H1 (cell line): Measurements from ENCODE around the gene NAA50. TPM values are rescaled to one million over a fixed set of nuclear protein-coding genes. Genes with fewer than 3 reads are reported as not detected.

Experiments used
- CTCF ChIA-PET: fragments of 300-600 bp; sonication (Branson Sonifier 250); formaldehyde crosslinking; loops from one replicate; lab custom pipeline; 2021; ENCODE audit not compliant: partially characterized antibody; lab: Charles Lee
- POLR2A ChIA-PET: fragments of 300-600 bp; sonication (Branson Sonifier 250); formaldehyde crosslinking; loops from one replicate; lab custom pipeline; 2021; ENCODE audit warnings: inconsistent platforms; ENCODE audit not compliant: partially characterized antibody; lab: Charles Lee
- DNase-seq, 2 experiments: peaks; one replicate each; pipeline versions ENCODE4 v3.0.0 to v3.0.0-alpha.2; 2010 to 2022; ENCODE audit warnings: low spot score in 2 of 2, low read depth in 1 of 2, mixed read lengths in 1 of 2
- FAIRE-seq: peaks from 2 replicates; lab custom pipeline; 2011; peaks lifted over from hg19 to GRCh38; lab: Jason Lieb, UNC
- H2AFZ ChIP-seq: 2 replicates; pipeline ENCODE4 v1.8.1; 2012; ENCODE audit warnings: low read length, inconsistent platforms
- H2AK5ac ChIP-seq: 2 replicates; pipeline ENCODE4 v1.6.1; 2013; ENCODE audit warnings: low read depth, low read length
- H2BK120ac ChIP-seq: replicated peaks from 2 replicates; pipeline ENCODE3; 2013; ENCODE audit warnings: low read depth, low read length, inconsistent platforms
- H2BK12ac ChIP-seq: 2 replicates; pipeline ENCODE4 v1.6.1; 2013; ENCODE audit warnings: low read depth, low read length
- H2BK15ac ChIP-seq: 2 replicates; pipeline ENCODE4 v1.6.1; 2013; ENCODE audit warnings: low read length
- H2BK20ac ChIP-seq: 2 replicates; pipeline ENCODE4 v1.6.1; 2013; ENCODE audit warnings: low read length
- H2BK5ac ChIP-seq: 2 replicates; pipeline ENCODE4 v1.6.1; 2013; ENCODE audit warnings: low read depth, low read length
- H3K14ac ChIP-seq: 2 replicates; pipeline ENCODE4 v1.6.1; 2013; ENCODE audit warnings: inconsistent platforms; ENCODE audit not compliant: insufficient read length
- H3K18ac ChIP-seq: 2 replicates; pipeline ENCODE4 v1.6.1; 2013; ENCODE audit warnings: low read length; ENCODE audit errors: extremely low read depth
- H3K23ac ChIP-seq: 2 replicates; pipeline ENCODE4 v1.6.1; 2013; ENCODE audit warnings: inconsistent platforms; ENCODE audit not compliant: insufficient read length
- H3K23me2 ChIP-seq: 2 replicates; pipeline ENCODE4 v1.6.1; 2013; ENCODE audit warnings: low read depth, low read length
- H3K27ac ChIP-seq: 2 replicates; pipeline ENCODE4 v1.6.1; 2011; ENCODE audit warnings: low read depth, low read length, inconsistent platforms
- H3K27me3 ChIP-seq, 4 experiments: replicated peaks in 1 of 4; 1 replicate in 1 of 4; 2 replicates in 3 of 4; pipeline versions ENCODE4 v1.6.1 to v1.8.1; 2011 to 2013; ENCODE audit warnings: low read length in 3 of 4, mild to moderate bottlenecking in 3 of 4, inconsistent platforms in 2 of 4, mixed read lengths in 2 of 4, moderate library complexity in 1 of 4; ENCODE audit not compliant: control insufficient read depth in 3 of 4, insufficient read depth in 3 of 4; ENCODE audit errors: extremely low read depth in 1 of 4
- H3K36me3 ChIP-seq, 4 experiments: 2 replicates each; pipeline versions ENCODE4 v1.6.1 to v1.8.1; 2011 to 2013; ENCODE audit warnings: mild to moderate bottlenecking in 4 of 4, low read length in 3 of 4, moderate library complexity in 2 of 4, control low read depth in 1 of 4, inconsistent platforms in 1 of 4; ENCODE audit not compliant: insufficient read depth in 4 of 4, control insufficient read depth in 2 of 4
- H3K4ac ChIP-seq: replicated peaks from 2 replicates; pipeline ENCODE3; 2013; ENCODE audit warnings: low read length, low read depth, mixed read lengths, inconsistent platforms; ENCODE audit not compliant: insufficient read length
- H3K4me1 ChIP-seq, 4 experiments: replicated peaks in 1 of 4; 1 replicate in 1 of 4; 2 replicates in 3 of 4; pipeline versions ENCODE4 v1.6.1 to v1.8.1; 2011 to 2013; ENCODE audit warnings: low read length in 3 of 4, inconsistent platforms in 2 of 4, mixed read lengths in 1 of 4; ENCODE audit not compliant: insufficient read depth in 4 of 4, control insufficient read depth in 3 of 4
- H3K4me2 ChIP-seq, 2 experiments: 2 replicates each; pipeline versions ENCODE4 v1.6.1 to v1.8.1; 2011 to 2013; ENCODE audit warnings: low read depth in 2 of 2, low read length in 2 of 2, control low read depth in 1 of 2, inconsistent platforms in 1 of 2, mild to moderate bottlenecking in 1 of 2; ENCODE audit not compliant: insufficient read depth in 1 of 2
- H3K4me3 ChIP-seq, 4 experiments: fragments of 200-600, 300-600 bp in 1 of 4; sonication (generic), shearing (Covaris generic), sonication (Bioruptor Twin) in 1 of 4; 2 replicates each; pipeline versions ENCODE4 v1.5.1 to v1.8.1; 2011 to 2016; ENCODE audit warnings: low read length in 4 of 4, low read depth in 3 of 4, control low read depth in 2 of 4, inconsistent platforms in 2 of 4, mild to moderate bottlenecking in 2 of 4, mixed read lengths in 1 of 4, moderate library complexity in 1 of 4; ENCODE audit not compliant: insufficient read depth in 2 of 4; ENCODE audit errors: extremely low read depth in 1 of 4
- H3K56ac ChIP-seq: replicated peaks from 2 replicates; pipeline ENCODE3; 2013; ENCODE audit warnings: low read depth, mild to moderate bottlenecking, mixed read lengths, low read length, inconsistent platforms; ENCODE audit not compliant: insufficient read length
- H3K79me1 ChIP-seq: 2 replicates; pipeline ENCODE4 v1.6.1; 2013; ENCODE audit warnings: low read depth, low read length, control low read depth
- H3K79me2 ChIP-seq, 2 experiments: 2 replicates each; pipeline versions ENCODE4 v1.6.1 to v1.8.1; 2012 to 2013; ENCODE audit warnings: low read length in 2 of 2, mild to moderate bottlenecking in 2 of 2, inconsistent platforms in 1 of 2; ENCODE audit not compliant: insufficient read depth in 2 of 2, control insufficient read depth in 1 of 2
- H3K9ac ChIP-seq, 4 experiments: replicated peaks in 1 of 4; 1 replicate in 1 of 4; 2 replicates in 3 of 4; pipeline versions ENCODE4 v1.6.1 to v1.8.1; 2011 to 2013; ENCODE audit warnings: low read depth in 3 of 4, low read length in 3 of 4, control low read depth in 2 of 4, mild to moderate bottlenecking in 2 of 4, moderate library complexity in 2 of 4, inconsistent platforms in 1 of 4; ENCODE audit errors: extremely low read depth in 1 of 4
- H3K9me3 ChIP-seq, 2 experiments: 2 replicates each; pipeline versions ENCODE4 v1.6.1 to v1.8.1; 2012 to 2013; ENCODE audit warnings: mild to moderate bottlenecking in 2 of 2, moderate library complexity in 2 of 2, control low read depth in 1 of 2, inconsistent platforms in 1 of 2, low read depth in 1 of 2, low read length in 1 of 2, mixed read lengths in 1 of 2; ENCODE audit not compliant: insufficient read depth in 2 of 2
- H4K20me1 ChIP-seq, 2 experiments: replicated peaks in 1 of 2; 2 replicates each; pipeline versions ENCODE3 to v1.8.1; 2011 to 2013; ENCODE audit warnings: inconsistent platforms in 2 of 2, low read length in 2 of 2, mild to moderate bottlenecking in 1 of 2; ENCODE audit not compliant: insufficient read depth in 2 of 2, control insufficient read depth in 1 of 2
- H4K5ac ChIP-seq: 2 replicates; pipeline ENCODE4 v1.6.1; 2013; ENCODE audit warnings: low read length, low read depth, mixed read lengths, inconsistent platforms; ENCODE audit not compliant: insufficient read length
- H4K8ac ChIP-seq: 2 replicates; pipeline ENCODE4 v1.8.0; 2013; ENCODE audit warnings: mild to moderate bottlenecking, moderate library complexity, low read length, inconsistent platforms; ENCODE audit not compliant: insufficient read depth; ENCODE audit errors: extremely low read depth
- H4K91ac ChIP-seq: replicated peaks from 2 replicates; pipeline ENCODE3; 2013; ENCODE audit warnings: low read length, mixed read lengths, inconsistent platforms; ENCODE audit not compliant: insufficient read length
- BACH1 ChIP-seq: IDR thresholded peaks from 2 replicates; pipeline ENCODE4 v1.6.1; 2012; ENCODE audit warnings: low read length, improper control_type of control experiment
- CEBPB ChIP-seq: IDR thresholded peaks from 2 replicates; pipeline ENCODE4 v1.6.1; 2012; ENCODE audit warnings: low read depth, low read length
- EGR1 ChIP-seq: IDR thresholded peaks from 2 replicates; pipeline ENCODE4 v1.6.1; 2011; ENCODE audit warnings: low read depth, low read length, borderline replicate concordance
- POU5F1 ChIP-seq: IDR thresholded peaks from 2 replicates; pipeline ENCODE4 v1.6.1; 2011; ENCODE audit warnings: low read depth, mild to moderate bottlenecking, low read length, moderate library complexity
- RBBP5 ChIP-seq: IDR thresholded peaks from 2 replicates; pipeline ENCODE4 v1.7.1; 2012; ENCODE audit warnings: low read depth, mild to moderate bottlenecking, inconsistent platforms, low read length, moderate library complexity, borderline replicate concordance
- RNF2 ChIP-seq: fragments of 200-900, 300-1000 bp; sonication (generic); IDR thresholded peaks from 2 replicates; pipeline ENCODE4 v1.7.1; 2016; ENCODE audit warnings: borderline replicate concordance, low read depth, mild to moderate bottlenecking, antibody characterized with exemption, low read length; ENCODE audit not compliant: poor library complexity, severe bottlenecking; ENCODE audit errors: missing control alignments
- SAP30 ChIP-seq: fragments of 300-600 bp; sonication (generic); IDR thresholded peaks from 2 replicates; pipeline ENCODE4 v1.7.1; 2012; ENCODE audit warnings: low read length, moderate library complexity, mild to moderate bottlenecking, inconsistent platforms; ENCODE audit not compliant: insufficient read depth, insufficient replicate concordance
- SP4 ChIP-seq: IDR thresholded peaks from 2 replicates; pipeline ENCODE4 v1.6.1; 2012; ENCODE audit warnings: low read length, inconsistent platforms
- SUZ12 ChIP-seq: fragments of 200-600 bp; sonication (generic); IDR thresholded peaks from 2 replicates; pipeline ENCODE4 v1.6.1; 2012; ENCODE audit warnings: mild to moderate bottlenecking, inconsistent platforms, low read length, moderate library complexity, mixed read lengths
- TAF7 ChIP-seq: optimal IDR thresholded peaks from 2 replicates; pipeline ENCODE3; 2011; ENCODE audit warnings: low read depth, mild to moderate bottlenecking, inconsistent platforms, low read length, moderate library complexity, borderline replicate concordance
- TCF12 ChIP-seq: IDR thresholded peaks from 2 replicates; pipeline ENCODE4 v1.6.1; 2011; ENCODE audit warnings: low read depth, mild to moderate bottlenecking, low read length
- USF2 ChIP-seq: IDR thresholded peaks from 2 replicates; pipeline ENCODE4 v1.6.1; 2011; ENCODE audit warnings: low read length, improper control_type of control experiment
- WGBS, 2 experiments: shearing (Covaris generic) in 1 of 2; methylation state at CpG; one replicate each; pipeline versions ENCODE4 v1.1.6 to v1.1.7; 2013 to 2015; ENCODE audit warnings: low lambda C conversion rate in 2 of 2, mixed read lengths in 2 of 2, inconsistent platforms in 1 of 2, low coverage in 1 of 2, missing lambda C conversion rate in 1 of 2; ENCODE audit not compliant: insufficient replicate concordance in 2 of 2, insufficient coverage in 1 of 2, insufficient read length in 1 of 2; ENCODE audit errors: extremely low coverage in 1 of 2, missing lambda C conversion rate in 1 of 2; 5-methylcytosine and 5-hydroxymethylcytosine counted together
- polyA plus RNA-seq, 7 experiments: library from polyadenylated mRNA; depleted of rRNA in 3 of 7; stranded (reverse) in 5 of 7; unstranded in 2 of 7; fragments of >200 nt in 5 of 7; fragments of 200-250 nt in 2 of 7; gene quantifications; 1 replicate in 5 of 7; 2 replicates in 1 of 7; 4 replicates in 1 of 7; pipeline versions ENCODE4 v1.2.1 to v1.2.3, GENCODE V29; 2011 to 2013; ENCODE audit warnings: missing spikeins in 2 of 7, mixed read lengths in 2 of 7
- total RNA-seq: library from RNA; stranded (reverse); fragmentation: NEBNext Ultra II Directional; extraction: Animal tissue kit (Norgen Biotek cat#: 25700); gene quantifications from 2 replicates; pipeline ENCODE4 v1.2.1, GENCODE V29; 2021

The NAA50 gene
- total and polyA plus RNA-seq, 2 of the 8 experiments (the other 6 are each of a cell fraction or from before 2014, with no cell fraction given), result 46.6 to 231 TPM

GRCh38 chr3:113776564-113776963, 30.5 kb upstream of the NAA50 start:
- H4K20me1 ChIP-seq, result peaks cover 0 to 2% of the 10 kb centered on the region in 2 experiments
- no peak overlapping the region for H3K18ac ChIP-seq
- H3K56ac ChIP-seq, result no peak overlapping the region
- 82% methylated on average over 3 of the region's 3 CpGs; no CpG with 5 or more reads in 1 of the 2 experiments for WGBS, 2 experiments
- H3K23ac ChIP-seq, result no peak overlapping the region
- FAIRE-seq, result no peak
- POLR2A ChIA-PET, result interaction anchor here (0.9 to 1.3 kb wide), 2 partner anchors 9 to 16 kb away, joined by 3 read pairs; no protein-coding TSS in a partner anchor
- H2BK15ac ChIP-seq, result no peak overlapping the region
- no peak overlapping the region for H3K4ac ChIP-seq
- peaks cover 0 to 2% of the 10 kb centered on the region in 2 experiments; a peak in 1 of 4 replicates for H3K79me2 ChIP-seq
- no peak overlapping the region for H4K5ac ChIP-seq
- no peak overlapping the region for H2BK12ac ChIP-seq
- peaks cover 0 to 7% (median 0%) of the 10 kb centered on the region in 4 experiments; a peak in 1 of 7 replicates for H3K4me1 ChIP-seq
- no peak overlapping the region for H3K9ac ChIP-seq
- DNase-seq, result no peak
- H2AK5ac ChIP-seq, result no peak overlapping the region
- H3K14ac ChIP-seq, result no peak overlapping the region
- H2BK5ac ChIP-seq, result no peak overlapping the region
- no peak overlapping the region for H4K91ac ChIP-seq
- H2BK20ac ChIP-seq, result no peak overlapping the region
- H3K23me2 ChIP-seq, result no peaks in the 10 kb centered on the region
- no peak overlapping the region for H2BK120ac ChIP-seq
- no peak overlapping the region for H3K27ac ChIP-seq
- no peak overlapping the region for H4K8ac ChIP-seq
- H3K36me3 ChIP-seq, result no peaks in the 10 kb centered on the region; a peak in 1 of 8 replicates
- no peaks in the 10 kb centered on the region for H3K27me3 ChIP-seq
- CTCF ChIA-PET, result interaction anchor here (0.5 to 1.3 kb wide), 2 partner anchors 49 to 353 kb away, joined by 3 read pairs; no protein-coding TSS in a partner anchor
- no peak overlapping the region for H3K4me3 ChIP-seq
- H3K9me3 ChIP-seq, result no peaks in the 10 kb centered on the region
- H2AFZ ChIP-seq, result no peak overlapping the region
- no peak overlapping the region for H3K4me2 ChIP-seq
- H3K79me1 ChIP-seq, result peaks cover 3% of the 10 kb centered on the region; the same call in 1 of the 2 replicates
- TF ChIP-seq POU5F1 (no peak), TAF7 (no peak), SP4 (no peak), USF2 (no peak), BACH1 (no peak), TCF12 (no peak), RBBP5 (no peak), SUZ12 (no peak), SAP30 (no peak), CEBPB (no peak), EGR1 (no peak), RNF2 (no peak)
